Measurements from ENCODE around the gene TPPP2. TPM values are rescaled to one million over a fixed set of nuclear protein-coding genes. Genes with fewer than 3 reads are reported as not detected.

The TPPP2 gene
- total and polyA plus RNA-seq, 7 donors: 0.90 to 3.2 (median 2.1) TPM; not detected in 1

- TF ChIP-seq CTCF (IDR thresholded peaks at IDR 0.05): no peak
- ATAC-seq: no peak
- intact Hi-C loops (cut with DNase I): no loop called here
- 65 to 74% (median 71%) methylated on average over 10 of the region's 10 CpGs for WGBS, 3 donors
- Histone ChIP-seq H3K36me3 (ENCODE audit: insufficient read depth in 1 of 2, low read depth in 1 of 2) (no peaks in the 10 kb centered on the region), H3K27me3 (ENCODE audit: insufficient read depth in 3 of 3, low read length in 2 of 3) (no peaks in the 10 kb centered on the region), H3K9me3 (no peaks in the 10 kb centered on the region), H3K4me3 (no peak overlapping the region), H3K4me1 (no peaks in the 10 kb centered on the region), H3K27ac (no peak overlapping the region)
- no peak for DNase-seq
Measured at GRCh38 chr14:21056520-21057163, 26.6 kb downstream of the TPPP2 start.

- H3K4me3 ChIP-seq: no peak within 1 kb of the TSS
- no peaks in the 10 kb centered on the region for H3K4me1 ChIP-seq
- ATAC-seq (no peak), DNase-seq (no peak)
- H3K36me3 ChIP-seq (ENCODE audit: insufficient read depth in 1 of 2, low read depth in 1 of 2): no peaks in the 10 kb centered on the region
- H3K9me3 ChIP-seq: no peaks in the 10 kb centered on the region
- no peak within 1 kb of the TSS for H3K27ac ChIP-seq
- no peaks in the 10 kb centered on the region for H3K27me3 ChIP-seq (ENCODE audit: insufficient read depth in 3 of 3, low read length in 2 of 3)
- no peak for TF ChIP-seq CTCF (IDR thresholded peaks at IDR 0.05)
- intact Hi-C loops (cut with DNase I): no loop called here
- 73 to 79% (median 74%) methylated on average over 8 of the region's 8 CpGs for WGBS, 3 donors
Measured at GRCh38 chr14:21057803-21058675, 28.0 kb downstream of the TPPP2 start, which contains the start of gene RNASE8. Gene RNASE8, plus strand, starts transcription at chr14:21057822. Its CDS starts 71 bp downstream, at chr14:21057893.

- no peak for ATAC-seq
- H3K27me3 ChIP-seq (ENCODE audit: insufficient read depth in 3 of 3, low read length in 2 of 3): no peaks in the 10 kb centered on the region
- intact Hi-C loops (cut with DNase I): no loop called here
- no peaks in the 10 kb centered on the region for H3K9me3 ChIP-seq
- no peaks in the 10 kb centered on the region for H3K4me1 ChIP-seq
- no peaks in the 10 kb centered on the region for H3K36me3 ChIP-seq (ENCODE audit: insufficient read depth in 1 of 2, low read depth in 1 of 2)
- H3K4me3 ChIP-seq: no peak overlapping the region
- no peak for TF ChIP-seq CTCF (IDR thresholded peaks at IDR 0.05)
- H3K27ac ChIP-seq: no peak overlapping the region
- WGBS, 3 donors: 72 to 81% (median 80%) methylated on average over 5 of the region's 5 CpGs
- DNase-seq: no peak
Measured at GRCh38 chr14:21058903-21059302, 28.9 kb downstream of the TPPP2 start.

- H3K4me1 ChIP-seq: no peaks in the 10 kb centered on the region
- no peak for TF ChIP-seq CTCF (IDR thresholded peaks at IDR 0.05)
- DNase-seq (no peak), ATAC-seq (no peak)
- H3K27me3 ChIP-seq (ENCODE audit: insufficient read depth in 3 of 3, low read length in 2 of 3): no peaks in the 10 kb centered on the region
- H3K4me3 ChIP-seq: no peak overlapping the region
- no peaks in the 10 kb centered on the region for H3K36me3 ChIP-seq (ENCODE audit: insufficient read depth in 1 of 2, low read depth in 1 of 2)
- intact Hi-C loops (cut with DNase I): no loop called here
- no peak overlapping the region for H3K27ac ChIP-seq
- no peaks in the 10 kb centered on the region for H3K9me3 ChIP-seq
- WGBS, 3 donors: 65 to 66% (median 65%) methylated on average over 8 of the region's 8 CpGs
Measured at GRCh38 chr14:21059842-21060613, 30.0 kb downstream of the TPPP2 start.
